ENCODE results near the gene PTPN23.

Gene PTPN23

GRCh38 chr3:47407237-47407636 is 26.4 kb downstream of the PTPN23 start:
- DNase-seq (ENCODE audit: low spot score), result no peak

- no peak for DNase-seq (ENCODE audit: low spot score)
Observed at GRCh38 chr3:47407896-47408838, 27.3 kb downstream of the PTPN23 start.

- no peak for DNase-seq (ENCODE audit: low spot score)
Observed at GRCh38 chr3:47408839-47409229, 28.0 kb downstream of the PTPN23 start.

- no peak for DNase-seq (ENCODE audit: low spot score)
Observed at GRCh38 chr3:47409284-47409683, 28.5 kb downstream of the PTPN23 start.

- no peak for DNase-seq (ENCODE audit: low spot score)
Observed at GRCh38 chr3:47409688-47410416, 29.0 kb downstream of the PTPN23 start.

- no peak for DNase-seq (ENCODE audit: low spot score)
Observed at GRCh38 chr3:47410417-47410720, 29.5 kb downstream of the PTPN23 start.

- no peak for DNase-seq (ENCODE audit: low spot score)
Observed at GRCh38 chr3:47410801-47411646, 30.2 kb downstream of the PTPN23 start.

- DNase-seq (ENCODE audit: low spot score), result no peak
Observed at GRCh38 chr3:47411696-47412452, 31.1 kb downstream of the PTPN23 start.

- DNase-seq (ENCODE audit: low spot score), result no peak
Observed at GRCh38 chr3:47412453-47412756, 31.6 kb downstream of the PTPN23 start.

GRCh38 chr3:47412842-47413520 is 32.2 kb downstream of the PTPN23 start:
- DNase-seq (ENCODE audit: low spot score), result no peak

GRCh38 chr3:47413751-47414150 is 32.9 kb downstream of the PTPN23 start:
- peak; percentile 87 for DNase-seq (ENCODE audit: low spot score)

- no peak for DNase-seq (ENCODE audit: low spot score)
Observed at GRCh38 chr3:47414161-47414564, 33.3 kb downstream of the PTPN23 start.

GRCh38 chr3:47414666-47415587 is 34.1 kb downstream of the PTPN23 start:
- DNase-seq (ENCODE audit: low spot score), result peak; percentile 82

- DNase-seq (ENCODE audit: low spot score), result no peak
Observed at GRCh38 chr3:47416041-47416440, 35.2 kb downstream of the PTPN23 start.

- DNase-seq (ENCODE audit: low spot score), result no peak
Observed at GRCh38 chr3:47418167-47419082, 37.6 kb downstream of the PTPN23 start.

GRCh38 chr3:47419083-47420043 is 38.5 kb downstream of the PTPN23 start:
- DNase-seq (ENCODE audit: low spot score), result no peak

- DNase-seq (ENCODE audit: low spot score), result no peak
Observed at GRCh38 chr3:47420044-47420430, 39.2 kb downstream of the PTPN23 start.

All from pons (tissue), 1 donor.